SIG-M5 treated with dmso at 0.1 percent for 504 hours (cell line): Measurements from ENCODE around the gene CCDC85B.

ENCODE experiments used
- DNase-seq: peaks from one replicate; lab custom pipeline; 2025; ENCODE audit not compliant: unreplicated experiment; lab: John Stamatoyannopoulos, UW

Gene CCDC85B

GRCh38 chr11:65857500-65857852 lies 33.0 kb upstream of the CCDC85B start:
- DNase-seq, result no peak

- DNase-seq, result peak; percentile 97
Observed at GRCh38 chr11:65857853-65858680, 32.4 kb upstream of the CCDC85B start, which contains the start of gene CFL1. TSS of gene CFL1 (minus strand) at chr11:65858180. CDS start at chr11:65858099, 81 bp downstream.

GRCh38 chr11:65858681-65859087 lies 31.8 kb upstream of the CCDC85B start:
- peak; percentile 55 for DNase-seq

- peak; percentile 97 for DNase-seq
Observed at GRCh38 chr11:65859095-65859811, 31.2 kb upstream of the CCDC85B start.

GRCh38 chr11:65859812-65860277 lies 30.6 kb upstream of the CCDC85B start:
- DNase-seq, result peak; percentile 76

- DNase-seq, result peak; percentile 96
Observed at GRCh38 chr11:65860278-65861164, 30.0 kb upstream of the CCDC85B start, which contains the start of gene MUS81. TSS of gene MUS81 (plus strand) at chr11:65860433. CDS start at chr11:65860754, 321 bp downstream.

GRCh38 chr11:65861165-65861505 lies 29.3 kb upstream of the CCDC85B start:
- no peak for DNase-seq

GRCh38 chr11:65861533-65862183 lies 28.8 kb upstream of the CCDC85B start:
- no peak for DNase-seq

GRCh38 chr11:65862191-65862735 lies 28.2 kb upstream of the CCDC85B start:
- no peak for DNase-seq

- no peak for DNase-seq
Observed at GRCh38 chr11:65862941-65863888, 27.3 kb upstream of the CCDC85B start.

GRCh38 chr11:65863889-65864705 lies 26.4 kb upstream of the CCDC85B start:
- no peak for DNase-seq

GRCh38 chr11:65864706-65865471 lies 25.6 kb upstream of the CCDC85B start:
- no peak for DNase-seq

GRCh38 chr11:65865550-65866172 lies 24.8 kb upstream of the CCDC85B start:
- no peak for DNase-seq

GRCh38 chr11:65866509-65867283 lies 23.8 kb upstream of the CCDC85B start:
- DNase-seq, result no peak

- DNase-seq, result peak; percentile 14
Observed at GRCh38 chr11:65867284-65868071, 23.0 kb upstream of the CCDC85B start.
